Ramos (cell line): Measurements from ENCODE around the gene BAIAP3.

Source experiments
- in situ Hi-C: fragments of 300-500 bp; cut with MboI; formaldehyde crosslinking; loops from one replicate; pipeline ENCODE4 v1.14.3; 2022; ENCODE audit warnings: low sequenced_read_pairs; ENCODE audit not compliant: unreplicated experiment

BAIAP3 gene

DNA sequence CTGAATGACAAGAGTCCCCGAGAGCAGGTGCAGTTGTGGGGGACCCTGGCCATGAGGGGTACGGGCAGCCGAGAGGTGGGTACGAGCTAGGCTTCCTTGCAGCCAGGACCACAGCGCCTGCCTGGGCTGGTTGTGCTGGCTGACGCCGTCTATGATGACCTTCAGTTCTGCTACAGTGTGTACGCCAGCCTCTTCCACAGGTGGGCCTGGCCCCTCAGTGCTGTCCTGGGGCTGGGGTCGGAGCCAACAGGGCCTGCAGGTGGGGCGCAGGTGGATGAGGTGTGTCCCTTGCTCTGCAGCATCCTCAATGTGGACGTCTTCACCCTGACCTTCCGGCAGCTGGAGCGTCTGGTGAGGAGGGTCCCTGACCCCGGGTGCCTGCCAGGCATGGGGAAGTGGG, 11.1 kb downstream of the BAIAP3 start:
- in situ Hi-C loops = no loop called here

- in situ Hi-C loops = no loop called here
Observed at GRCh38 chr16:1345087-1345486, 11.6 kb downstream of the BAIAP3 start.

GRCh38 chr16:1345651-1346421, 12.4 kb downstream of the BAIAP3 start:
- in situ Hi-C loops = no loop called here

DNA sequence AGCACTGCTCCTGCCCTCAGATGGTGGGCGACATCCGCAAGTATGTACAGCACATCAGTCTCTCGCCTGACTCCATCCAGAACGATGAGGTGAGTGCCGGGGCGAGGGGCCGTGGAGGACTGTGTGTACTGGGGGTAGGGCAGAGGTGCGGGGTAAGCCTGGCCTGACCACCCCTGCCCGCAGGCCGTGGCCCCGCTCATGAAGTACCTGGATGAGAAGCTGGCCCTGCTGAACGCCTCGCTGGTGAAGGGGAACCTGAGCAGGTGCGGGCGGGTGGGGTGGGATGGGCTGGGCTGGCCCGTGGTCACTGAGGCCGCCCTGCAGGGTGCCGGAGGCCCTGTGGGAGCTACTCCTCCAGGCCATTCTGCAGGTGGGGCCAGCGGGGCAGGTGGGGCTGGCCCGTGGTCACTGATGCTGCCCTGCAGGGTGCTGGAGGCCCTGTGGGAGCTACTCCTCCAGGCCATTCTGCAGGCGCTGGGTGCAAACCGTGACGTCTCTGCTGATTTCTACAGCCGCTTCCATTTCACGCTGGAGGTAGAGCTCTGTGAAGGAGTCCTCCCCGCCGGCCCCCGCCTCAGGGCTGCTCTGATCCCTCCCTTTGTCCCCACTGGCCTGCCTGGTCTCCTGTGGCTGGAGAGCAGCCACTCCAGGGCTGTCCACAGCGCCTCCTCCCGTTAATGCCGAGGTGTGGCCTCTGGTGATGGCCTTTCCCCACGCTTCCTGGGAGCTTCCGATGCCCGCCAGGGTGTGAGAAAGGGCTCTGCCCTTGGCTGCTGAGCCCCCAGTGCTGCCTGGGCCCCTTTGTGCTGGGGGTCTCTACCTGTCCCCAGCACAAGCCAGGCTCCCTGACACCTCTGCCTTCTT, 13.2 kb downstream of the BAIAP3 start:
- in situ Hi-C loops = no loop called here

DNA sequence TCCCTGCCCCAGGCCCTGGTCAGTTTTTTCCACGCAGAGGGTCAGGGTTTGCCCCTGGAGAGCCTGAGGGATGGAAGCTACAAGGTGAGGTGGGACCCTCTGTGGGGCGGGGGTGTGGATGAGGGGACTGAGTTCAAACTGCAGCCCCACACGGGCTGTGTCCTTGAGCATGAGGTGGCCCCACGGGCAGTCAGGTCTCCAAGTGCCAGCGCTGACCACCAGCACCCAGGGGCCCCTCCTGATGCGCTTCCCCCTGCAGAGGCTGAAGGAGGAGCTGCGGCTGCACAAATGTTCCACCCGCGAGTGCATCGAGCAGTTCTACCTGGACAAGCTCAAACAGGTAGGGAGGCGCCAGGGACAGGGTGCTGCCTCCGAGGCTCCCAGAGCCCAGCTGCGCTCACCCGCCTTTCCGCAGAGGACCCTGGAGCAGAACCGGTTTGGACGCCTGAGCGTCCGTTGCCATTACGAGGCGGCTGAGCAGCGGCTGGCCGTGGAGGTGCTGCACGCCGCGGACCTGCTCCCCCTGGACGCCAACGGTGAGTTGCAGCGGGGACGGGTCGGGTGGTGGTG, 13.9 kb downstream of the BAIAP3 start:
- in situ Hi-C loops = no loop called here

GRCh38 chr16:1347962-1348361, 14.5 kb downstream of the BAIAP3 start:
- in situ Hi-C loops = no loop called here

GRCh38 chr16:1348441-1348840, 15.0 kb downstream of the BAIAP3 start:
- in situ Hi-C loops = no loop called here

DNA sequence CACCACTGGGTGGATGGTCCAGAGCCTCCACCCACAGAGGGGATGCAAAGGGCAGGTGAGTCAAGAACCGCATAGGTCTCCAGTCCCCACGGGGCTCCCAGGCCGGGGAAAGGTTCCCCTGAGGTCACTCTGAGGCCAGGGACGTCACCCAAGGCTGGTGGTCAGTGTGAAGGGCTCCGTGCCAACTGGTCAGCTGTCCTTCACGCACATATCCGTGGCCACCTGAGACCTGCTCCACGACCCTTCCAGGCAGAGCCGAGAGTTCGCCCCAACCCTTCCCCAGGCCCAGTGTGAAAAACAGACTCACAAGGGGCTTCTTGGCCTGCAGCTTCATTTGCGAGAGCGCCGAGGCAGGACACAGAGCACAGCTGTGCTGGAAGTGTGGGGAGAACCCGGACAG, 15.5 kb downstream of the BAIAP3 start:
- in situ Hi-C loops = no loop called here

DNA sequence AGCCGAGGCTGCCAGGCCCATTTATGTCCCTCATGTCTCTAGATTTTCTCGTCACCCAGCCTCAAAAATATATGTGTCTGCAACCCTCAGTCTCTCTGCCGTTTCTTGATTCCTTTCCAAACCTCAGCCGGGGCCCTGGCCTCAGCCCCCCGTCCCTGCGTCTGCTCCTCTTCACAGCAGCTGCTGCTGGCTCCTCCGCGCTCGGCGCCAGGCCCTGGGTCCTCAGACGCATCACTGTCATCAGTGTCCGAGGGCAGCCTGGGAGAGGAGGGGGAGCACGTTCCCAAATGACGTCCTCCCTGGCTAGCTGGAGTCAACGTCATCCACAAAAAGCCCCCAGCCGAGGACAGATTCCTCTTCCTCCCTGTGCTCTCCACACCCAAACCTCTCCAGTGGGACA, 15.9 kb downstream of the BAIAP3 start:
- in situ Hi-C loops = no loop called here

GRCh38 chr16:1349951-1350350, 16.5 kb downstream of the BAIAP3 start:
- in situ Hi-C loops = no loop called here

- in situ Hi-C loops = no loop called here
Observed at GRCh38 chr16:1350691-1351090, 17.2 kb downstream of the BAIAP3 start.

GRCh38 chr16:1351215-1351581, 17.8 kb downstream of the BAIAP3 start:
- in situ Hi-C loops = no loop called here

DNA sequence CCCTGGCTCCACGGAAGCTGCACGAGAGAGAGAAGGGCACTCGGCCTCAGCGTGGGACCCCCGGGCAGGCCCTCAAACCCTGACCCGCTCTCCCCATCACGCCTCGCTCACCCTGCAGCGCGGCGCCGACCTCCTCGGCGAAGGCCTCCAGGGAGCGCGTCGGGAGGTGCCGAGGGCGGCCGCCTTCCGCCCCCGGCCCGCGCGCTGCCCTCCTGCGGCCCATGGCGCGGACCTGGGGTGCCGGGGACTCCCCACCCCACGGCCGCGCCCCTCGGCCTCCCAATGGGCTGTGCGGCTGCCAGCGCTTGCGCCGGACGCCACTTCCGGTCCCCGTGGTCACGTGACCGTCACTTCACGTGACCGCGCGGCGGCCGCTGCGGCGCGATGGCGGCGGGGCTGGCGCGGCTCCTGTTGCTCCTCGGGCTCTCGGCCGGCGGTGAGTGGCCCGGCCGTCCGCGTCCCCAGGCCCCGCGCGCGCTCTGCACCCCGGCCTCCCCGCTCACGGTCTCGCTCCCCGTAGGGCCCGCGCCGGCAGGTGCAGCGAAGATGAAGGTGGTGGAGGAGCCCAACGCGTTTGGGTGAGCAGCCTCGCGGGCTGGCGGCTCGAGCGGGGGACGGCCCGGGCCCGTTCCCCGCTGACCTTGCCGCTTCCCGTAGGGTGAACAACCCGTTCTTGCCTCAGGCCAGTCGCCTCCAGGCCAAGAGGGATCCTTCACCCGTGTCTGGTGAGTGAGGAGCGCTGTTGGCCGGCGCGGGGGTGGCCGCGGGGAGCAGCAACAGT, 18.3 kb downstream of the BAIAP3 start, which contains the start of the genes GNPTG and TSR3:
TSS of gene GNPTG (plus strand) at position 350 of the 781 bp plus-strand sequence. CDS start at position 385, 35 bp downstream.
TSS of gene TSR3 (minus strand) at position 297 of the 781 bp plus-strand sequence. CDS start at position 223, 74 bp downstream.
- in situ Hi-C loops = no loop called here

DNA sequence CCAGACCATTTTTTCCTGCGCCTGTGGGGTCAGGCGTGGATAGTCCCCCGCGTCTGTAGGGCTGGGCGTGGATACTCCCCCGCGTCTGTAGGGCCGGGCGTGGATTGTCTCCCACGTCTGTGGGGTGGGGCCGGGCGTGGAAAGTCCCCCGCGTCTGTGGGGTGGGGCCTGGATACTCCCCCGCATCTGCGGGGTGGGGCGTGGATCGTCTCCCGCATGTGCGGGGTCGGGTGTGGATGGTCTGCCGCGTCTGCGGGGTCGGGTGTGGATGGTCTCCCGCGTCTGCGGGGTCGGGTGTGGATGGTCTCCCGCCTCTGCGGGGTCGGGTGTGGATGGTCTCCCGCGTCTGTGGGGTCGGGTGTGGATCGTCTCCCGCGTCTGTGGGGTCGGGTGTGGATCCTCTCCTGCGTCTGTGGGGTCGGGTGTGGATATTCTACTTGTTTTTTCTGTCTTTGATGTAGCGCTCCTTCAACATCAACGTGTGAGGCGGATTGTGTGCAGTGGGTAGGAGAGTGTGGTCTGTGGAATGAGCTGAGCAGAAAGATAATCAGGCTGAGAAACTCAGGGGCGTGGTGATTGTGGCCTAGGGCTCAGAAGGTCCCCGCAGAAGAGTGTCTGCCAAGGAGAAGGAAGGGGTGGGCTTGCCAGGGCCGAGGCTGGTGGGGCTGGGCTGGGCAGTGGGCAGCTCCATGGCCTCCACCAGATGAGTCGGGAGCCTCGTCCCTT, 21.5 kb downstream of the BAIAP3 start:
- in situ Hi-C loops = no loop called here

- in situ Hi-C loops = no loop called here
Observed at GRCh38 chr16:1355591-1355990, 22.1 kb downstream of the BAIAP3 start.

DNA sequence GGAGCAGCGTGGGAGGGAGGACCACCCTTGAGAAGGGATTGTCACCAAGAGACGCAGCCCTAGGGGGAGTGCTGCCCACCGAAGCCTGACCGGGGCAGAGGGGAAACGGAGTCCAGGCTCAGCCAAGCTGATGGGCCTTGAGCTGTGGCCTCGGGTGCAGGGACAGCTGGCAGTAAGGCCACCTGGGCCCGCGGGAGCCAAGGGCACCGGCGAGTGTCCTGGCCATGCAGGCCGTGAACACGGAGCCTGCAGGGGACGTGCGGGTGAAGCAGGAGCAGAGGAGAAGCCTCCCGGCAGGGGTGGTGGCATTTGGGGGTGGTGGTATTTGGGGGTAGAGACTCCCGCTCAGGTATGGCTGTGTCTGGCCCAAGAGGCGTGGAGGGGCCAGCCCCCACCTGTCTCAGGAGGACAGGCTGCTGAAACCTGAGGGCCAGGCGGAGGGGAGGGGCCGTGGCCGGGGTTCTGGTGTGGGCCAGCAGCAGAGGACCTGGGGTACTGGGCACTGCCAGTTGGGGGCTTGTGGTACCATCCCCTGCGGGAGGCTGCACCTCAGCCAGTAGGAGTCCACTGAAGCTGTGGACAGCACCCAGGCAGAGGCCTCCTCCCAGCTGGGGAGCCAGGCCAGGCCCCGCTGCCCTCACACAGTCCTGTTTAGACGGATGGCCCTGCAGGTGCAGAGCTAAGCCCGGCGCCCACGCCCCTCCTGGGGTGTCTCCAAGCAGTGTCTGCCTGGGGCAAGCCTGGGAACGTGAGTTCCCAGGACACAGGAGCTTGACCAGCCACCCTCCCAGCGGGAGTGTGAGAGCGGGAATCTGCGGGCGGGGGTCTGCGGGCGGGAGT, 22.8 kb downstream of the BAIAP3 start:
- in situ Hi-C loops = no loop called here

DNA sequence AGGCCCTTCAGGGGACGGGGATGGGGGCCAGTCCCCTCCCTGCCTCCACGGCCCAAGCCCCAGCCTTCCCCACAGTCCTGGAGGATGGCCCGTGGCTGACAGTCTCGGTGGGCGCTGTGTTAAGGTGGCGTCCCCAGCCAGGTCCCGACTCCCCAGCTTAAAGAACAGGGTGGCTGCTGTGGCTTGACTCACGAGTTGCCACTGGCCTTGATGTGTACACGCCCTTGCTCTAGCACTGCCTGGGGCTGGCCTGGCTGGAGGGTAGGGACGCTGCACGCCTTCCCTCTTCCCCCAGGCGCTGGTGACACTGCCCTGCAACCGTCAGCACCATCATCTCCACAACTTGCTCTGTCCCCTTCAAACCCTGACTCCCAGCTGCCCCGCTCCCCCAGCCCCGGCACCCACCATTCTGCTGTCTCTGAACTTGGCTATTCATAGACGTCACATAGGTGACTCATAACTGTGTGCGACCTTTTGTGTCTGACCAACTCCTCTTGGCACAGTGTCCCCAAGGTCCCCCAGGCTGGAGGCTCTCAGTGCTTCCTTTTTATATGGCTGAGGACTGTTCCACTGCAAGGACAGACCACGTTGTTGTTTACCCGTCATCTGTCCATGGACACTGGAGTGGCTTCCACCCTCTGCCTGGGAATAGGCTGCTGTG, 24.6 kb downstream of the BAIAP3 start:
- in situ Hi-C loops = no loop called here

- in situ Hi-C loops = no loop called here
Observed at GRCh38 chr16:1361685-1362360, 28.4 kb downstream of the BAIAP3 start.
